Endothelial cell of umbilical vein (primary cell): Measurements from ENCODE around the gene DENND4C. TPM values are rescaled to one million over a fixed set of nuclear protein-coding genes. Genes with fewer than 3 reads are reported as not detected.

ENCODE experiments used
- BruUV-seq: library from RNA; stranded (reverse); fragments of 400-500 nt; replicated peaks from 2 replicates; lab custom pipeline; 2021; lab: Mats Ljungman, UMichigan
- CTCF ChIA-PET: fragments of 300-600, 350-600 bp; sonication (Branson Sonifier 250); formaldehyde crosslinking; loops from one replicate; lab custom pipeline; 2021; ENCODE audit warnings: antibody characterized with exemption, inconsistent platforms; lab: Charles Lee
- POLR2A ChIA-PET: fragments of 300-600, 350-600 bp; sonication (Branson Sonifier 250); formaldehyde crosslinking; loops from one replicate; lab custom pipeline; 2021; ENCODE audit warnings: antibody characterized with exemption, inconsistent platforms; lab: Charles Lee
- DNase-seq: peaks from one replicate; pipeline ENCODE4 v3.0.0-alpha.2; 2011; ENCODE audit warnings: low read depth, low spot score
- FAIRE-seq: peaks from 2 replicates; lab custom pipeline; 2011; peaks lifted over from hg19 to GRCh38; lab: Jason Lieb, UNC
- H2AFZ ChIP-seq: 2 replicates; pipeline ENCODE4 v1.6.0; 2012; ENCODE audit warnings: low read depth, low read length, control low read depth, inconsistent platforms
- H3K27ac ChIP-seq: 2 replicates; pipeline ENCODE4 v1.5.1; 2011; ENCODE audit warnings: low read depth, mild to moderate bottlenecking, control low read depth, low read length, moderate library complexity; ENCODE audit not compliant: insufficient read depth
- H3K27me3 ChIP-seq, 2 experiments: 2 replicates each; pipeline versions ENCODE4 v1.6.0 to v1.6.1; 2011; ENCODE audit warnings: low read length in 2 of 2, mixed read lengths in 1 of 2; ENCODE audit not compliant: control insufficient read depth in 2 of 2, insufficient read depth in 2 of 2
- H3K36me3 ChIP-seq, 2 experiments: 2 replicates in 1 of 2; 3 replicates in 1 of 2; pipeline ENCODE4 v1.5.1; 2011; ENCODE audit warnings: low read length in 2 of 2, mild to moderate bottlenecking in 1 of 2, moderate library complexity in 1 of 2; ENCODE audit not compliant: control insufficient read depth in 2 of 2, insufficient read depth in 2 of 2; ENCODE audit errors: extremely low read depth in 1 of 2
- H3K4me1 ChIP-seq: 3 replicates; pipeline ENCODE4 v1.5.1; 2011; ENCODE audit warnings: mild to moderate bottlenecking, low read length; ENCODE audit not compliant: control insufficient read depth, insufficient read depth; ENCODE audit errors: extremely low read depth
- H3K4me2 ChIP-seq: 2 replicates; pipeline ENCODE4 v1.6.1; 2011; ENCODE audit warnings: low read length, control low read depth, mixed read lengths; ENCODE audit not compliant: insufficient read depth
- H3K4me3 ChIP-seq, 3 experiments: fragments of 200-600 bp in 1 of 3; sonication (generic), shearing (Covaris generic) in 1 of 3; replicated peaks in 1 of 3; 2 replicates each; pipeline ENCODE4 v1.5.1; 2011 to 2016; ENCODE audit warnings: control low read depth in 3 of 3, low read length in 3 of 3, mild to moderate bottlenecking in 2 of 3, inconsistent platforms in 1 of 3, low read depth in 1 of 3, moderate library complexity in 1 of 3; ENCODE audit not compliant: insufficient read depth in 1 of 3
- H3K79me2 ChIP-seq: 2 replicates; pipeline ENCODE4 v1.6.0; 2012; ENCODE audit warnings: low read length, inconsistent platforms; ENCODE audit not compliant: control insufficient read depth, insufficient read depth
- H3K9ac ChIP-seq: replicated peaks from 2 replicates; pipeline ENCODE3; 2011; ENCODE audit warnings: low read length, control low read depth; ENCODE audit not compliant: insufficient read depth; ENCODE audit errors: extremely low read depth
- H3K9me1 ChIP-seq: replicated peaks from 3 replicates; pipeline ENCODE4 v1.6.0; 2011; ENCODE audit warnings: mild to moderate bottlenecking, low read length; ENCODE audit not compliant: control insufficient read depth, insufficient read depth; ENCODE audit errors: extremely low read depth
- H3K9me3 ChIP-seq: replicated peaks from 2 replicates; pipeline ENCODE4 v1.5.1; 2012; ENCODE audit warnings: low read length, inconsistent platforms; ENCODE audit not compliant: control insufficient read depth, insufficient read depth
- H4K20me1 ChIP-seq: replicated peaks from 2 replicates; pipeline ENCODE3; 2011; ENCODE audit warnings: mild to moderate bottlenecking, low read length; ENCODE audit not compliant: control insufficient read depth, insufficient read depth; ENCODE audit errors: extremely low read depth
- EZH2 ChIP-seq: IDR thresholded peaks from 2 replicates; pipeline ENCODE4 v1.6.1; 2012; ENCODE audit warnings: borderline replicate concordance, low read depth, mild to moderate bottlenecking, moderate library complexity, low read length, inconsistent platforms; ENCODE audit not compliant: severe bottlenecking
- FOS ChIP-seq: IDR thresholded peaks from 2 replicates; pipeline ENCODE4 v1.6.1; 2011; ENCODE audit warnings: mild to moderate bottlenecking, low read length, moderate library complexity, borderline replicate concordance; ENCODE audit not compliant: insufficient read depth
- GATA2 ChIP-seq: IDR thresholded peaks from 2 replicates; pipeline ENCODE4 v1.7.0; 2011; ENCODE audit warnings: low read depth, mild to moderate bottlenecking, moderate library complexity, mixed read lengths, low read length; ENCODE audit not compliant: insufficient read length, insufficient read depth
- JUN ChIP-seq: IDR thresholded peaks from 2 replicates; pipeline ENCODE4 v1.6.1; 2011; ENCODE audit warnings: borderline replicate concordance, low read depth; ENCODE audit not compliant: insufficient read length, insufficient read depth
- MYC ChIP-seq: IDR thresholded peaks from one replicate; pipeline ENCODE4 v1.6.1; 2011; ENCODE audit warnings: mild to moderate bottlenecking, low read depth, low read length
- POLR2A ChIP-seq: IDR thresholded peaks from 2 replicates; pipeline ENCODE4 v1.6.1; 2012; ENCODE audit warnings: low read depth, mild to moderate bottlenecking, control low read depth, low read length
- POLR2AphosphoS5 ChIP-seq: IDR thresholded peaks from 2 replicates; pipeline ENCODE4 v1.6.1; 2012; ENCODE audit warnings: low read depth, mild to moderate bottlenecking, control low read depth, low read length, moderate library complexity; ENCODE audit not compliant: insufficient read depth
- dilution Hi-C: fragments of 300-500 bp; cut with MboI; formaldehyde crosslinking; loops from one replicate; pipeline ENCODE4 v1.15.0; 2019; ENCODE audit warnings: low sequenced_read_pairs; ENCODE audit not compliant: extremely low pct_ligation_motif_present
- intact Hi-C: fragments of 100-400 bp; cut with micrococcal nuclease; formaldehyde crosslinking; loops from one replicate; pipeline ENCODE4 v1.10.0; 2022
- polyA plus RNA-seq, 4 experiments: library from polyadenylated mRNA; depleted of rRNA in 3 of 4; stranded (reverse) in 3 of 4; unstranded in 1 of 4; fragments of >200 nt; gene quantifications; 2 replicates each; pipeline versions ENCODE4 v1.2.1 to v1.2.3, GENCODE V29; 2011 to 2012; ENCODE audit warnings: missing spikeins in 1 of 4
- total RNA-seq: library from RNA; stranded (reverse); gene quantifications from 2 replicates; pipeline ENCODE4 v1.2.3, GENCODE V29; 2021
- TF ChIP-seq, protein P1 (sequence below): IDR thresholded peaks from 2 replicates; pipeline ENCODE4 v1.6.1; 2011; ENCODE audit not compliant: insufficient read depth, insufficient read length
- TF ChIP-seq, protein P2 (sequence below), 2 donors: IDR thresholded peaks; 1 replicate in 1 of 2; 2 replicates in 1 of 2; pipeline ENCODE4 v1.5.1; 2011; ENCODE audit warnings: low read length in 2 of 2, mild to moderate bottlenecking in 2 of 2, moderate library complexity in 2 of 2, control low read depth in 1 of 2, inconsistent platforms in 1 of 2, low read depth in 1 of 2; ENCODE audit not compliant: insufficient read depth in 1 of 2; ENCODE audit errors: extremely low read depth in 1 of 2

Gene DENND4C
- total and polyA plus RNA-seq, 2 donors (not counting 3 experiments of a cell fraction or from before 2014, with no cell fraction given), result 9.6 to 36.8 TPM

DNA sequence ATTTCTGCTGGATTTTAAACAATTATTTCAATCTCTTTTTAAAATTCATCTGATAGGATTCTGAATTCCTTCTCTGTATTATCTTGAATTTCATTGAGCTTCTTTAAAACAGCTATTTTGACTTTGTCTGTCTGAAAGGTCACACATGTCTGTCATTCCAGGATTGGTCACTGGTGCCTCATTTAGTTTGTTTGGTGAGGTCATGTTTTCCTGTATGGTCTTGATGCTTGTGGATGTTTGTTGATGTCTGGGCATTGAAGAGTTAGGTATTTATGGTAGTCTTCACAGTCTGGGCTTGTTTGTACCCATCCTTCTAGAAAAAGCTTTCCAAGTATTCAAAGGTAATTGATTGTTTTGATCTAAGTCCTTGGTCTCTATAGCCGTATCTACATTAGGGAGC is 39.1 kb downstream of the DENND4C start:
- Histone ChIP-seq H3K9me3 (no peaks in the 10 kb centered on the region), H4K20me1 (peaks cover 5% of the 10 kb centered on the region), H3K36me3 (no peaks in the 10 kb centered on the region), H2AFZ (no peak overlapping the region), H3K27me3 (no peaks in the 10 kb centered on the region), H3K9ac (no peak overlapping the region), H3K4me3 (no peak overlapping the region), H3K4me1 (peaks cover 2% of the 10 kb centered on the region), H3K9me1 (no peaks in the 10 kb centered on the region), H3K79me2 (peaks cover 45% of the 10 kb centered on the region), H3K27ac (no peak overlapping the region), H3K4me2 (no peak overlapping the region)
- FAIRE-seq (peak; percentile 55), DNase-seq (no peak)
- intact Hi-C loops (no loop called here), dilution Hi-C loops (no loop called here)
- BruUV-seq, result no TSS peak
- POLR2A ChIA-PET, result no interaction called here
- TF ChIP-seq GATA2 (no peak), MYC (no peak), EZH2 (no peak), FOS (no peak), POLR2AphosphoS5 (no peak), JUN (no peak), POLR2A (no peak)
- TF ChIP-seq, protein P1, sequence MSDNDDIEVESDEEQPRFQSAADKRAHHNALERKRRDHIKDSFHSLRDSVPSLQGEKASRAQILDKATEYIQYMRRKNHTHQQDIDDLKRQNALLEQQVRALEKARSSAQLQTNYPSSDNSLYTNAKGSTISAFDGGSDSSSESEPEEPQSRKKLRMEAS, result no peak
- TF ChIP-seq, protein P2, sequence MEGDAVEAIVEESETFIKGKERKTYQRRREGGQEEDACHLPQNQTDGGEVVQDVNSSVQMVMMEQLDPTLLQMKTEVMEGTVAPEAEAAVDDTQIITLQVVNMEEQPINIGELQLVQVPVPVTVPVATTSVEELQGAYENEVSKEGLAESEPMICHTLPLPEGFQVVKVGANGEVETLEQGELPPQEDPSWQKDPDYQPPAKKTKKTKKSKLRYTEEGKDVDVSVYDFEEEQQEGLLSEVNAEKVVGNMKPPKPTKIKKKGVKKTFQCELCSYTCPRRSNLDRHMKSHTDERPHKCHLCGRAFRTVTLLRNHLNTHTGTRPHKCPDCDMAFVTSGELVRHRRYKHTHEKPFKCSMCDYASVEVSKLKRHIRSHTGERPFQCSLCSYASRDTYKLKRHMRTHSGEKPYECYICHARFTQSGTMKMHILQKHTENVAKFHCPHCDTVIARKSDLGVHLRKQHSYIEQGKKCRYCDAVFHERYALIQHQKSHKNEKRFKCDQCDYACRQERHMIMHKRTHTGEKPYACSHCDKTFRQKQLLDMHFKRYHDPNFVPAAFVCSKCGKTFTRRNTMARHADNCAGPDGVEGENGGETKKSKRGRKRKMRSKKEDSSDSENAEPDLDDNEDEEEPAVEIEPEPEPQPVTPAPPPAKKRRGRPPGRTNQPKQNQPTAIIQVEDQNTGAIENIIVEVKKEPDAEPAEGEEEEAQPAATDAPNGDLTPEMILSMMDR (IDR thresholded peaks at IDR 0.05; ENCODE audit: extremely low read depth in 1 of 2, insufficient read depth in 1 of 2, low read depth in 1 of 2, low read length in 2 of 2), result no peak
- CTCF ChIA-PET, result no interaction called here
